GM12872 (cell line): ENCODE measurements around the gene FLYWCH2.

Source experiments
- TF ChIP-seq, protein P1 (sequence below): IDR thresholded peaks from 3 replicates; pipeline ENCODE4 v1.5.1; 2011; ENCODE audit warnings: low read depth, mild to moderate bottlenecking, low read length, moderate library complexity; ENCODE audit not compliant: insufficient read depth

FLYWCH2 gene

DNA sequence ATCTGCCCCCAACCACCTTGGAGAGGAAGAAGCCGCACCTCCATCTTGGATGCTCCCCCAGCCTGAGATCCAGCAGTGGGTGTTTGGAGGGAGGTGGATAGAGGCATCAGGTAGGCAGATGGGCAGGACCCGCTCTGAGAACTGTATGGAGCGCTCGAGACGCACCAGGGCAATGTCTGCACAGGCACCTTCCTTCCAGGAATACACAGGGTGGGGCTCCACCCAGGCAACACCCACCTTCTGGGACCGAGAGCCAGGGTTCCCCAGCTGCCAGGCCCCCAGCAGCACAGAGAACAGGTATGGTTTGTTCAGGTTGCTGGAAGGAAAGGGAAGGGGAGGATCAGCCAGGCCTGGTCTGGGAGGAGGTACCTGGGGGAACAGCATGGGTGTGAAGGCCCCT lies 27.5 kb upstream of the FLYWCH2 start:
- TF ChIP-seq, protein P1, sequence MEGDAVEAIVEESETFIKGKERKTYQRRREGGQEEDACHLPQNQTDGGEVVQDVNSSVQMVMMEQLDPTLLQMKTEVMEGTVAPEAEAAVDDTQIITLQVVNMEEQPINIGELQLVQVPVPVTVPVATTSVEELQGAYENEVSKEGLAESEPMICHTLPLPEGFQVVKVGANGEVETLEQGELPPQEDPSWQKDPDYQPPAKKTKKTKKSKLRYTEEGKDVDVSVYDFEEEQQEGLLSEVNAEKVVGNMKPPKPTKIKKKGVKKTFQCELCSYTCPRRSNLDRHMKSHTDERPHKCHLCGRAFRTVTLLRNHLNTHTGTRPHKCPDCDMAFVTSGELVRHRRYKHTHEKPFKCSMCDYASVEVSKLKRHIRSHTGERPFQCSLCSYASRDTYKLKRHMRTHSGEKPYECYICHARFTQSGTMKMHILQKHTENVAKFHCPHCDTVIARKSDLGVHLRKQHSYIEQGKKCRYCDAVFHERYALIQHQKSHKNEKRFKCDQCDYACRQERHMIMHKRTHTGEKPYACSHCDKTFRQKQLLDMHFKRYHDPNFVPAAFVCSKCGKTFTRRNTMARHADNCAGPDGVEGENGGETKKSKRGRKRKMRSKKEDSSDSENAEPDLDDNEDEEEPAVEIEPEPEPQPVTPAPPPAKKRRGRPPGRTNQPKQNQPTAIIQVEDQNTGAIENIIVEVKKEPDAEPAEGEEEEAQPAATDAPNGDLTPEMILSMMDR, result no peak

DNA sequence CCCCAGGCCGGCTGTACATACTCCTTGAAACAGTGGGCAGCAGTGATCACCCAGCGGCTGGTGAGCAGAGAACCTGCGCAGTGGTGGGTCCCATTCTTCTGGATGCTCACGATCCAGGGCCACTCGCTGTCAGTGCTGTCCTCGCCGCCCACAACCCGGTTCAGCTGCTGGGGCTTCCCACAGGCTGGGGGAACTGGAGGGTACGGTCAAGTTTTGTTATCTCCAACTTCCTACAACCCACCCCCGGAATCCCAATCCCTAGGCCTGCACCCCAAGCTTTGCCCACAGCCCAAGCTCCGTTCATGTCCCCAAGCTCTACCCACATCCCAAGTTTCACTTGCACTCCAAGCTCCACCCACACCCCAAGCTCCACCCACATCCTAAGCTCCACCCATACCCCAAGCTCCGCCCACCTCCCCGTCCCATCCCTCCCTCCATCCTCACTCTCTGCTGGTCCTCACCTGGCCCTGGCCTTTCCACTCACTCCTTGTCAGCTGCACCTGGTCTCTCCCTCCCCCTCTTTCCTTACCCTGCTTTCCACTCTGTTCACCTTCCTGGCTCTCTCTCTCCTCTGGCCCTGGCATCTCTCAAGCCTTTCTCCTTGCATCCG lies 26.8 kb upstream of the FLYWCH2 start:
- TF ChIP-seq, protein P1, result no peak

DNA sequence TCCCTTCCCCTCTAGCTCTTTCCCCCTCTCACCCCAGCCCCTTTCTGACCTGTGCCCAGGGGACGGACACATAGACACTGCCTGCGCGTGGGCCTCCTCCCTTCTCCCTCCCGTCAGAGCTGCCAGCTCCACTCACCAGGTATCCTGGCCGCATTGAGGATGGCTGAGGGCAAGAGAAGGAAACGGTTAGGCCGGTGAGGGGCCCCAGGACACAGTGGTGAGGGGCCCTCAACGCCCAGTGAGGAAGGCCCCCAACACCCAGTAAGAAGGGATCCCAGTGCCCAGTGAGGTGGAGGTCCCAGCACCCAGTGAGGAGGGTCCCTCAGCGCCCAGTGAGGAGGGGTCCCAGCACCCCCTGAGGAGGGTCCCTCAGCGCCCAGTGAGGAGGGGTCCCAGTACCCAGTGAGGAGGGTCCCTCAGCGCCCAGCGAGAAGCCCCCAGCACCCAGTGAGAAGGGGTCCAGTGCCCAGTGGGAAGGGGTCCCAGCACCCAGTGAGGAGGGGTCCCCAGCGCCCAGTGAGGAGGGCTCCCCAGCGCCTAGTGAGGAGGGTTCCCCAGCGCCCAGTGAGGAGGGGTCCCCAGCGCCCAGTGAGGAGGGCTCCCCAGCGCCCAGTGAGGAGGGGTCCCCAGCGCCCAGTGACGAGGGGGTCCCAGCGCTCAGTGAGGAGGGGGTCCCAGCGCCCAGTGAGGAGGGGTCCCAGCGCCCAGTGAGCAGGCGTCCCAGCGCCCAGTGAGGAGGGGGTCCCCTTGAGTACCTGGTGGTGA lies 26.1 kb upstream of the FLYWCH2 start:
- TF ChIP-seq, protein P1, result no peak

- TF ChIP-seq, protein P1, result no peak
Observed at GRCh38 chr16:2857451-2858244, 25.4 kb upstream of the FLYWCH2 start, which contains the start of gene PRSS22. Gene PRSS22 (minus strand): TSS chr16:2858170. CDS start chr16:2858104, 66 bp downstream.

- TF ChIP-seq, protein P1, result no peak
Observed at GRCh38 chr16:2858245-2859025, 24.6 kb upstream of the FLYWCH2 start.

DNA sequence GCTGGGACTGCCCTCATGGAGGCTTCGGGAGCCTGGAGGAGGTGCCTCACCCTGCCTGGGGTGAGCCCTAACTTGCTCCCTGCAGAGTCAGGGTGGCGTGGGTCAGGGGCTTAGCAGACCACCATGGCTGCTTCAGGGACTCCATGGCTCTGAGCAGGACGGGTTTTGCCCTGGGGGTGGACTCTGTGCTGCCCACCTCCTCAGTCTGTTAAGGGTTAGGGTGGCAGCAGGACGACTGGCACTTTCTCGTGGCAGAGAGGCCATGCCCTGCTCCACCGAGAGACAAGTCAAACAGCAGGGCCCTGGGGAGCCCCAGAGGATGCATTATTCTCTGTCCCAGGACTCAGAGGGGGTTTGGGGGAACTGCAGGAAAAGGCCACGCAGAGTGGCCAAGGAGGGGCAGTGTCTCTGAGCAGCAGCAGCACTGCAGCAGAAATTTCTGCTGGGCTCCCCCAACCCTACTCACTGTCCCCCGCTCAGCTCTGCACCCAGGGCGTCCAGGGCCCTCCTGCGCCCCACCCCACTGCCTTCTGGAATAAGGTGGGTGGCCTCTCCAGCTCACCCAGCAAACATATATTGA lies 23.2 kb upstream of the FLYWCH2 start:
- TF ChIP-seq, protein P1, result no peak
